SKM-1 (cell line): ENCODE results near the gene SV2B.

Source experiments
- DNase-seq: peaks from one replicate; lab custom pipeline; 2025; ENCODE audit not compliant: unreplicated experiment; lab: John Stamatoyannopoulos, UW

Gene SV2B

GRCh38 chr15:91227117-91227516 lies 127.1 kb downstream of the SV2B start:
- DNase-seq, result no peak

- no peak for DNase-seq
Observed at GRCh38 chr15:91227766-91228165, 127.7 kb downstream of the SV2B start.

GRCh38 chr15:91228383-91228782 lies 128.3 kb downstream of the SV2B start:
- no peak for DNase-seq

- no peak for DNase-seq
Observed at GRCh38 chr15:91228890-91229289, 128.8 kb downstream of the SV2B start.

GRCh38 chr15:91231703-91232102 lies 131.6 kb downstream of the SV2B start:
- no peak for DNase-seq

- DNase-seq, result no peak
Observed at GRCh38 chr15:91234759-91235158, 134.7 kb downstream of the SV2B start.

- DNase-seq, result no peak
Observed at GRCh38 chr15:91235376-91235775, 135.3 kb downstream of the SV2B start.

GRCh38 chr15:91237445-91237844 lies 137.4 kb downstream of the SV2B start:
- no peak for DNase-seq

GRCh38 chr15:91238644-91239425 lies 138.8 kb downstream of the SV2B start:
- no peak for DNase-seq

GRCh38 chr15:91243826-91244225 lies 143.8 kb downstream of the SV2B start:
- no peak for DNase-seq

GRCh38 chr15:91244919-91245318 lies 144.9 kb downstream of the SV2B start:
- no peak for DNase-seq

GRCh38 chr15:91246998-91247397 lies 146.9 kb downstream of the SV2B start:
- no peak for DNase-seq

GRCh38 chr15:91249591-91249990 lies 149.5 kb downstream of the SV2B start:
- DNase-seq, result no peak

GRCh38 chr15:91252322-91252721 lies 152.3 kb downstream of the SV2B start:
- no peak for DNase-seq

- DNase-seq, result no peak
Observed at GRCh38 chr15:91252756-91253155, 152.7 kb downstream of the SV2B start.

- DNase-seq, result no peak
Observed at GRCh38 chr15:91253605-91254004, 153.5 kb downstream of the SV2B start.

GRCh38 chr15:91254766-91255165 lies 154.7 kb downstream of the SV2B start:
- DNase-seq, result no peak

GRCh38 chr15:91255670-91256192 lies 155.7 kb downstream of the SV2B start:
- DNase-seq, result peak; percentile 56

- peak; percentile 18 for DNase-seq
Observed at GRCh38 chr15:91257746-91258414, 157.8 kb downstream of the SV2B start.

GRCh38 chr15:91258415-91258759 lies 158.3 kb downstream of the SV2B start:
- DNase-seq, result peak; percentile 94

- DNase-seq, result no peak
Observed at GRCh38 chr15:91259077-91259476, 159.0 kb downstream of the SV2B start.

- DNase-seq, result no peak
Observed at GRCh38 chr15:91261345-91261744, 161.3 kb downstream of the SV2B start.
